Measurements from ENCODE around the gene BAIAP2L2. TPM values are rescaled to one million over a fixed set of nuclear protein-coding genes. Genes with fewer than 3 reads are reported as not detected.

Gene BAIAP2L2
- total and polyA plus RNA-seq, 2 experiments from 2014 or later, result 3.9 to 5.6 TPM

DNA sequence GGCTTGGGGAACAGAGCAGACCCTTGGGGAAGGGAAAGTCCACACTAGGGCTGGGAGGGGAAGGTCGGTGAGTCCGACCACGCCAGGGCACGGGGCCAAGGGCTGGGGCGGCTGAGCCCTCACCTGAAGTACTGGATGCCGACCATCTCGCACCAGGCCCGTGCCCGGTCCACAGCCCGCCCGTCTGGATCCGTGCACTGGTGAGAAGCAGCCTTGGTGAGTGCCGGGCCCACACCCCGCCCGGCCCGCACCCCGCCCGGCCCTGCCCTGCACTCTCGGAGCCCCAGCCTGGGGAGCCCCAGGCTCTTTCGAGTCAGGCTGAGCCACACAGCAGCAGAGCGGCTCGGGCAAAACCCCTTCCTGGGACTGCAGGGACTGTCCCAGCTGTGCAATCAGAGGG is 1.9 kb upstream of the BAIAP2L2 start (continued):
- TF ChIP-seq, protein P1, sequence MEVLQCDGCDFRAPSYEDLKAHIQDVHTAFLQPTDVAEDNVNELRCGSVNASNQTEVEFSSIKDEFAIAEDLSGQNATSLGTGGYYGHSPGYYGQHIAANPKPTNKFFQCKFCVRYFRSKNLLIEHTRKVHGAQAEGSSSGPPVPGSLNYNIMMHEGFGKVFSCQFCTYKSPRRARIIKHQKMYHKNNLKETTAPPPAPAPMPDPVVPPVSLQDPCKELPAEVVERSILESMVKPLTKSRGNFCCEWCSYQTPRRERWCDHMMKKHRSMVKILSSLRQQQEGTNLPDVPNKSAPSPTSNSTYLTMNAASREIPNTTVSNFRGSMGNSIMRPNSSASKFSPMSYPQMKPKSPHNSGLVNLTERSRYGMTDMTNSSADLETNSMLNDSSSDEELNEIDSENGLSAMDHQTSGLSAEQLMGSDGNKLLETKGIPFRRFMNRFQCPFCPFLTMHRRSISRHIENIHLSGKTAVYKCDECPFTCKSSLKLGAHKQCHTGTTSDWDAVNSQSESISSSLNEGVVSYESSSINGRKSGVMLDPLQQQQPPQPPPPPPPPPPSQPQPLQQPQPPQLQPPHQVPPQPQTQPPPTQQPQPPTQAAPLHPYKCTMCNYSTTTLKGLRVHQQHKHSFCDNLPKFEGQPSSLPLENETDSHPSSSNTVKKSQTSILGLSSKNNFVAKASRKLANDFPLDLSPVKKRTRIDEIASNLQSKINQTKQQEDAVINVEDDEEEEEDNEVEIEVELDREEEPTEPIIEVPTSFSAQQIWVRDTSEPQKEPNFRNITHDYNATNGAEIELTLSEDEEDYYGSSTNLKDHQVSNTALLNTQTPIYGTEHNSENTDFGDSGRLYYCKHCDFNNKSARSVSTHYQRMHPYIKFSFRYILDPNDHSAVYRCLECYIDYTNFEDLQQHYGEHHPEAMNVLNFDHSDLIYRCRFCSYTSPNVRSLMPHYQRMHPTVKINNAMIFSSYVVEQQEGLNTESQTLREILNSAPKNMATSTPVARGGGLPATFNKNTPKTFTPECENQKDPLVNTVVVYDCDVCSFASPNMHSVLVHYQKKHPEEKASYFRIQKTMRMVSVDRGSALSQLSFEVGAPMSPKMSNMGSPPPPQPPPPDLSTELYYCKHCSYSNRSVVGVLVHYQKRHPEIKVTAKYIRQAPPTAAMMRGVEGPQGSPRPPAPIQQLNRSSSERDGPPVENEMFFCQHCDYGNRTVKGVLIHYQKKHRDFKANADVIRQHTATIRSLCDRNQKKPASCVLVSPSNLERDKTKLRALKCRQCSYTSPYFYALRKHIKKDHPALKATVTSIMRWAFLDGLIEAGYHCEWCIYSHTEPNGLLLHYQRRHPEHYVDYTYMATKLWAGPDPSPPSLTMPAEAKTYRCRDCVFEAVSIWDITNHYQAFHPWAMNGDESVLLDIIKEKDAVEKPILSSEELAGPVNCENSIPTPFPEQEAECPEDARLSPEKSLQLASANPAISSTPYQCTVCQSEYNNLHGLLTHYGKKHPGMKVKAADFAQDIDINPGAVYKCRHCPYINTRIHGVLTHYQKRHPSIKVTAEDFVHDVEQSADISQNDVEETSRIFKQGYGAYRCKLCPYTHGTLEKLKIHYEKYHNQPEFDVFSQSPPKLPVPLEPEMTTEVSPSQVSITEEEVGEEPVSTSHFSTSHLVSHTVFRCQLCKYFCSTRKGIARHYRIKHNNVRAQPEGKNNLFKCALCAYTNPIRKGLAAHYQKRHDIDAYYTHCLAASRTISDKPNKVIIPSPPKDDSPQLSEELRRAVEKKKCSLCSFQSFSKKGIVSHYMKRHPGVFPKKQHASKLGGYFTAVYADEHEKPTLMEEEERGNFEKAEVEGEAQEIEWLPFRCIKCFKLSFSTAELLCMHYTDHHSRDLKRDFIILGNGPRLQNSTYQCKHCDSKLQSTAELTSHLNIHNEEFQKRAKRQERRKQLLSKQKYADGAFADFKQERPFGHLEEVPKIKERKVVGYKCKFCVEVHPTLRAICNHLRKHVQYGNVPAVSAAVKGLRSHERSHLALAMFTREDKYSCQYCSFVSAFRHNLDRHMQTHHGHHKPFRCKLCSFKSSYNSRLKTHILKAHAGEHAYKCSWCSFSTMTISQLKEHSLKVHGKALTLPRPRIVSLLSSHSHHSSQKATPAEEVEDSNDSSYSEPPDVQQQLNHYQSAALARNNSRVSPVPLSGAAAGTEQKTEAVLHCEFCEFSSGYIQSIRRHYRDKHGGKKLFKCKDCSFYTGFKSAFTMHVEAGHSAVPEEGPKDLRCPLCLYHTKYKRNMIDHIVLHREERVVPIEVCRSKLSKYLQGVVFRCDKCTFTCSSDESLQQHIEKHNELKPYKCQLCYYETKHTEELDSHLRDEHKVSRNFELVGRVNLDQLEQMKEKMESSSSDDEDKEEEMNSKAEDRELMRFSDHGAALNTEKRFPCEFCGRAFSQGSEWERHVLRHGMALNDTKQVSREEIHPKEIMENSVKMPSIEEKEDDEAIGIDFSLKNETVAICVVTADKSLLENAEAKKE (CRISPR knock-in tag; IDR thresholded peaks at IDR 0.05), result no peak
- no peak for TF ChIP-seq POLR2AphosphoS5 (IDR thresholded peaks at IDR 0.05; ENCODE audit: low read depth)
- TF ChIP-seq EZH2 (IDR thresholded peaks at IDR 0.05; ENCODE audit: low read depth, unreplicated experiment), result no peak
- no peak for TF ChIP-seq JUNB (IDR thresholded peaks at IDR 0.05; ENCODE audit: unreplicated experiment)
- no peak for TF ChIP-seq STAT1 (IDR thresholded peaks at IDR 0.05; ENCODE audit: unreplicated experiment)
- no peak for TF ChIP-seq EZH2phosphoT487 (IDR thresholded peaks at IDR 0.05; ENCODE audit: unreplicated experiment)
- no peak for TF ChIP-seq ZNF331 (CRISPR knock-in tag; IDR thresholded peaks at IDR 0.05; ENCODE audit: low read depth)

DNA sequence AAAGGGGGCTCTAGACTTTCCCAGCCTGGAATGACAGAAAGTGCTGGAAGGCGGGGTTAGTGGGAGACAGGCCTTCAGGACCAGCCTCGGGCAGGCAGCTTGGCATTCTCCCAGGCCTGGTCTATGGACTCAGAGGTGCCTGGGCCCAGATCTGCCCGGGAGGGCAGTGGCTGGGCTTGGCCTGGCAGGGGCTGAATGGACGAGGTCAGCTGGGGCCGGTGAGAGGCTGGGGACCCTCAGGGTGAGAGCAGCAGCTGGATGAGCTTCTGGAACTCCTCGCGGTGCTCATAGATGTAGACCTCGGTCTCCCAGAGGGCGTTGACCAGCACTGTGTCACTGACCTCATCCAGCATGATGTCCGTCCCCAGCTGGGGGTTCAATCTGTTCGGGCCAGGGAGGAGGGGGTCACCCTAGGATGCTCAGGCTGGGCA is 1.5 kb upstream of the BAIAP2L2 start:
- Histone ChIP-seq H3K4me1 (ENCODE audit: insufficient read depth) (peaks cover 8% of the 10 kb centered on the region; the same call in 1 of the 2 replicates), H3K27ac (ENCODE audit: low read depth) (no peak overlapping the region), H3K36me3 (ENCODE audit: insufficient read depth) (no peaks in the 10 kb centered on the region), H3F3A (replicated peaks; ENCODE audit: low read depth) (peaks cover 7% of the 10 kb centered on the region), H2AFZ (no peak overlapping the region), H4K20me1 (replicated peaks; ENCODE audit: insufficient read depth) (no peaks in the 10 kb centered on the region), H3K9me2 (ENCODE audit: insufficient read depth) (no peaks in the 10 kb centered on the region), H3K4me3 (no peak overlapping the region), H3K79me2 (replicated peaks; ENCODE audit: insufficient read depth) (no peaks in the 10 kb centered on the region), H3K4me2 (no peak overlapping the region), H3K27me3 (ENCODE audit: insufficient read depth) (no peaks in the 10 kb centered on the region)
- TF ChIP-seq, protein P2, sequence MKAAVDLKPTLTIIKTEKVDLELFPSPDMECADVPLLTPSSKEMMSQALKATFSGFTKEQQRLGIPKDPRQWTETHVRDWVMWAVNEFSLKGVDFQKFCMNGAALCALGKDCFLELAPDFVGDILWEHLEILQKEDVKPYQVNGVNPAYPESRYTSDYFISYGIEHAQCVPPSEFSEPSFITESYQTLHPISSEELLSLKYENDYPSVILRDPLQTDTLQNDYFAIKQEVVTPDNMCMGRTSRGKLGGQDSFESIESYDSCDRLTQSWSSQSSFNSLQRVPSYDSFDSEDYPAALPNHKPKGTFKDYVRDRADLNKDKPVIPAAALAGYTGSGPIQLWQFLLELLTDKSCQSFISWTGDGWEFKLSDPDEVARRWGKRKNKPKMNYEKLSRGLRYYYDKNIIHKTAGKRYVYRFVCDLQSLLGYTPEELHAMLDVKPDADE (IDR thresholded peaks at IDR 0.05), result no peak
- TF ChIP-seq ZNF331 (CRISPR knock-in tag; IDR thresholded peaks at IDR 0.05; ENCODE audit: low read depth), result no peak
- TF ChIP-seq POLR2AphosphoS5 (IDR thresholded peaks at IDR 0.05; ENCODE audit: low read depth), result no peak
- TF ChIP-seq EZH2 (IDR thresholded peaks at IDR 0.05; ENCODE audit: low read depth, unreplicated experiment), result no peak
- no peak for TF ChIP-seq EZH2phosphoT487 (IDR thresholded peaks at IDR 0.05; ENCODE audit: unreplicated experiment)
- TF ChIP-seq JUNB (IDR thresholded peaks at IDR 0.05; ENCODE audit: unreplicated experiment), result no peak
- no peak for TF ChIP-seq ZNF114 (CRISPR knock-in tag; IDR thresholded peaks at IDR 0.05)
- ATAC-seq (no peak), DNase-seq (ENCODE audit: low spot score) (no peak)
- H3K27me3 Mint-ChIP-seq (ENCODE audit: insufficient read depth, low read depth, poor library complexity), result peaks cover 28% of the 10 kb centered on the region
- H3K4me1 Mint-ChIP-seq, result peaks cover 11% of the 10 kb centered on the region; the same call in 2 of the 3 replicates
- peaks cover 3% of the 10 kb centered on the region; the same call in 1 of the 3 replicates for H3K36me3 Mint-ChIP-seq (ENCODE audit: low read depth)
- no peak overlapping the region for H3K4me3 Mint-ChIP-seq
- peaks cover 5% of the 10 kb centered on the region; the same call in 2 of the 3 replicates for H3K9me3 Mint-ChIP-seq
- H3K27ac Mint-ChIP-seq, result no peak overlapping the region
